HG03342 (cell line): Measurements from ENCODE around the gene HDAC6.
"Not testable (repeated sequence)": the region's sequence is repeated elsewhere in the genome, so short reads cannot be mapped to it uniquely, and the experiment has no call there.

Experiments used
- ATAC-seq: cut with Tn5 transposase; IDR thresholded peaks from one replicate; pipeline ENCODE4 v1.9.1; 2021; ENCODE audit warnings: mild to moderate bottlenecking, moderate library complexity; ENCODE audit not compliant: unreplicated experiment

Gene HDAC6

DNA sequence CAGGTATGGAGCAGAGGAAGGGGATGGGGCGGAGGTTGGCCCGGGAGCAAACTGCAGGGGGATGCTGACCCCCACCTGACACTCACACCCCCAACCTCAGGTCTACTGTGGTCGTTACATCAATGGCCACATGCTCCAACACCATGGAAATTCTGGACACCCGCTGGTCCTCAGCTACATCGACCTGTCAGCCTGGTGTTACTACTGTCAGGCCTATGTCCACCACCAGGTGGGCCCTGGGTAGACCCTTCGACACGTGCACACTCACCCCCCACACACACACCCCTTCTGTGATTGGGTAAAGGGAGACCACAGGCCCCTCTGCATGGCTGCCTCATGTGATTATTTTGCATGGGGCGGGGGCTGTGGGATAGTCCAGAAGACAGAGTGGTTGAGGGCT is 22.2 kb downstream of the HDAC6 start:
- ATAC-seq: no peak

DNA sequence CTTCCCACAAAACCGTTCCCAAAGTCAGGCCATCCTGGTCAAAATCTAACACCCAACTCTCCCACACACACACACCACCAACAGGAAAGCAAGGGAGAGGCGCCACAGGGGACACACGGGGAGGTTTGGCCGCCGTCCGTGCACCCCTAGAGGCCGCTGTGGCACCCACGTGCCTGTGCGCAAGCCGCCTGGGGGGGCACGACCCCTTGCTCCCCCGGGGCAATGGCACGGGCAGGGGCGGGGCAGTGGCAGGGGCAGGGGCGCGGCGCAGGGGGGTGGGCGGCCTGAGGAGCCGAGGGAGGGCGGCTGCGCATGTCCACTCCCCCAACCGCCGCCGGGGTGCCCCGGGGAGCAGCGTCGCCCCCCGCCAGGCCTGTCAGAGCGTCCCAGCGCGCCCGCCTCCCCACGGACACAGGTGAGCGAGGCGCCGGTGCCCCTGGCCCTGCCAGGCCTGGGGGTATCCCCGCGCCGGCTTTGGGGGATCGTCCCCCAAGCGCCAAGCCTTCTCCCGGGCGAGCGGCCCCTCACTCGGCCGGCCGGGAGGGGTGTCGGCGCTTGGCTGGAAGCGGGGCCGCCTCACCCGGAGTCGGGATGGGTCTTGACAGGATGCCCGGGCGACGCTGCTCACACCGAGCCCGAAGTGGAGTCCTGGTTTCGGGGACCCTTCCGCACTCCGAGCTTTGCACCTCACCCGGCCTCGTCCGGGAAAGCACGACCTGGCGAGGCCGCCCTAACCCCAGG is 24.4 kb downstream of the HDAC6 start, which contains the start of gene ERAS:
Gene ERAS, plus strand, starts transcription at position 379 of the 741 bp plus-strand sequence. CDS start 2,611 bp downstream, outside the sequence.
- no peak for ATAC-seq

DNA sequence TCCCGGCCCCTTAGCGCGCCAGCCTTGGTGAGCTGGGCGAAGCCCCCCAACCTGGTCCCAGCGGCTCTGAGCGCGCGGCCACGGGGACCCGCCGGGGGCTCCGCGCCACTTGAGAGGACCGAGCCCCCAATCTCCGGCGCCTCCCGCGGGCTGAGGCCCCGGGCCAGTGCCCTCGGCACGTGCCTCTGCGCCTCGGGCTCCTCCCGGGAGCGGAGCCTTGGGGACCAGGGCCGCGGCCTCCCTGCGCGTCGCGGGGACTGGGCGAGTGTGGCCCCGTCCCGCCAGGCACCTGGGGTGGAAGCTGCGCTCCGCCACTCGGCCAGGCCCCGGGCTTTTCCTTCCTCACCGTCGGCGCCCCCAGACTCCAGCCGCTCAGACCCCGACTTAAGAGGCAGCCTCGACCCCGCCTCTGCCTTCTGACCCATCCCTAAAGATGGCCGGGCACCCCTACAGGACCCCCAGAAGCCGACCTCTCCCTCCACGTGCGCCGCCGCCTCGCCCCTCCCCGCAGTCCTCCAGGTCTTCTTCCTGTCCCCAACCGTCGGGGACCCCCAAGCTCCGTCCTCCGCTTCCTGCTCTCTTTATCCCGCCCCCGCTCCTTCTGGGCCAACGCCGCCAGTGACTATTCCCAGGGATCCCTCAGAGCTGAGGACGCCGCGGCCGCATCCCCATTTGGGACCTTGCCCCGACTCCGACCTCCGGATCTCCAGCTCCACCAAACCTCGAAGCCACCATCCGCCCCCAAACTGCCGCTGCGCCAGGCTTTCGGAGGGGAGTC is 25.2 kb downstream of the HDAC6 start:
- ATAC-seq: no peak

DNA sequence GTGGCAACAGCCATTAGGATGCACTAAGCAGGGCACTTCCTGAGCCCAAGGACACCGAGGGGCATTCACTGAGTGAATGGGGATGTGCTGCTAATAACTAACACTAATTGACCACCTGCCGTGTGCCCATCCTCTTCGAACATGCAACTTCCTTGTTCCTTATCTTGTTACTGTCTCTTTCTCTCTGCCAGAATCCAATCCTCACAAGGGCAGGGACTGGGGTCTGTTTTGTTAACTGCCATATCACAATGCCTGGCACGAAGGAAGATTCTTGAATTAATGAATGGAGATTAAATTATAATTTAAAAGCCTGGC is 25.7 kb downstream of the HDAC6 start:
- no peak for ATAC-seq

DNA sequence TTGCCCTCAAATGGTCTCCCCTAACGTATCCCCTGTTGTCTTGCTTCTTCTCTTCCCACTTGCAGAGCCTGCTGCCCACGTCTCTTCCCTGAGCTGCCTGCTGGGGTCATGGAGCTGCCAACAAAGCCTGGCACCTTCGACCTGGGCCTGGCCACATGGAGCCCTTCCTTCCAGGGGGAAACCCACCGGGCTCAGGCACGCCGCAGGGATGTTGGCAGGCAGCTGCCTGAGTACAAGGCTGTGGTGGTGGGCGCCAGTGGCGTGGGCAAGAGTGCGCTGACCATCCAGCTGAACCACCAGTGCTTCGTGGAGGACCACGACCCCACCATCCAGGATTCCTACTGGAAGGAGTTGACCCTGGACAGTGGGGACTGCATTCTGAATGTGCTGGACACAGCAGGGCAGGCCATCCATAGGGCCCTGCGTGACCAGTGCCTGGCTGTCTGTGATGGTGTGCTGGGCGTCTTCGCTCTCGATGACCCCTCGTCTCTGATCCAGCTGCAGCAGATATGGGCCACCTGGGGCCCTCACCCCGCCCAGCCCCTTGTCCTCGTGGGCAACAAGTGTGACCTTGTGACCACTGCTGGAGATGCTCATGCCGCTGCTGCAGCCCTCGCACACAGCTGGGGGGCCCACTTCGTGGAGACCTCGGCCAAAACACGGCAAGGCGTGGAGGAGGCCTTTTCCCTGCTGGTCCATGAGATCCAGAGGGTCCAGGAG is 27.3 kb downstream of the HDAC6 start:
- ATAC-seq: no peak

- ATAC-seq: no peak
These were observed 29.5 kb downstream of the HDAC6 start for GRCh38 chrX:48831136-48831908.

DNA sequence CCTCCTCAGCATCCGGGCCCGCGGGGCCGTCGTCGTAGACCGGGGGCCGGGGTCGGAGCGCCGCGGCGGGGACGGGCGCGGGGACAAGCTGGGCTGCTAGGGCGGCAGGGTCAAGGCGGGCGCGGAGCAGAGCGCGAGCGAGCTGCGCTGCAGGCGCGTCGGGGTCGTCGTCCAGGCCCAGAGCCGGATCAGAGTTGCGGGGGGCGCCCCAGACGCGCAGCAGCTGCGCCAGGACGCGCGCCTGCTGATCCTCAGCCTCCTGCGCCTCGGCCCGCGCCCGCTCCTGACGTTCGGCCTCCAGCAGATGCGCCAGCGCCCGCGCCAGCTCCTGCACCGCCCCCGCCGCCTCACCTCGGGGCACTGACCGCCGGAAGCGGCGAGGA is 30.0 kb downstream of the HDAC6 start:
- ATAC-seq: no peak

DNA sequence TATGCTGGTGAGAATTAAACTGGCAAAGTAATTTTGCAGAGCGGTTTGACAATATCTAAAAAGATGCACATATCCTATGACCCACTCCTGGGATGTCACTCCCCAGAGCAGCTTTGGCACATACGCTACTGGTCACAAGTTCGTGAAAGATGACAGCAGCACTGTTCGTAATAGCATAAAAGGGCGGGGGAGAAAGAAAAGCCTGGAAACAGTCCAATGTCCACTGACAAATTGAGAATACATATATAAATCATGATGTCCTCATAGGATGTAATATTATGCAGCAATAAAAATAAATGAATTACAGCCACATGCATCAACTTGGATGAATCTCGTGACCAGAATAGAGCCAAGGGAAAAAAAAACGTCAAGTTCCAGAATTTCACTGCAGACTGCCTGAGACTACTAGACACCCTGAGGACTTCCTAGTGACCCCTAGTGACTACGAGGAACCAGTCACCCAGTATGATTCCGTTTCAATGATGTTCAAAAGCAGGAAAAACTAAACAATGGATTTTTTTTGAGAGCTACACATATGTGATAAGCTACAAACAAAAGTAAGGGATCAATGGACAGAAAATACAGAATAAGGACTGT is 31.8 kb downstream of the HDAC6 start:
- no peak for ATAC-seq

GRCh38 chrX:48834383-48834709 is 32.5 kb downstream of the HDAC6 start:
- ATAC-seq: no peak

DNA sequence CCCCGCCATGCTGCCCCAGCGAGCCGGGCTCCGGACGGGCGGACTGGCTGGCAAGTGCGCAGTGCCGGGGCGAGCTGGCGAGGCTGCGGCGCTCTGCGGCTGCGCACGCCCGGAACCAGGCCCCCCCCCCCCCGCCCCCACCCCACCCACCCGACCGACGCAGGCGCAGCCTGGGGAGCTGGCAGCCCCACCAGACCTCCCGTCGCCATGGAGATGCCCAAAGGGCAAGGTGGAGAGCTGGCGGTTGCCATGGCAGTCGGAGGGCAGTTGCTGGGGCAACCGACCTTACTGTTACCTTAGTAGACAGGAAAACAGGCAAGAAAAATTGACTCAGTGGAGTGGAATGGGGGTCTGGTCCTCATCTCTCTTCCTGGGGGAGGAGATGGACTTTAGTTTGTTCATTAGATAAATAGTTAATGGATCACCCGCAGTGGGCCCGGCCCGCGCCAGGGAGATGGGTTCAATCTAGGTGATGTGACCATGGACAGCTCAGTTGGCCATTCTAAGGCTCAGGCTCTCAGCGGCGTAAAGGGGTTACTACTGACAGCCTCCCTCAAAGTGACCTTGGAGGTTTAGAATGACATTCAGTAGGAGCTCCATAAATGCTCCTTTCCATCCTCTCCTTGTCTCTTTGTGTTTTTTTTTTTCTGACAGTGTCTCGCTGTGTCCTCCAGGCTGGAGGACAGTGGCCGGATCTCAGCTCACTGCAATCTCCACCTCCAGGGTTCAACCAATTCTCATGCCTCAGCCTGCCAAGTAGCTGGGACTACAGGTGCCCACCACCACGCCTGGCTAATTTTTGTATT is 33.9 kb downstream of the HDAC6 start, which contains the start of gene PCSK1N:
Gene PCSK1N, minus strand, starts transcription at position 87 of the 806 bp plus-strand sequence. Its CDS starts 78 bp downstream, at position 9.
- ATAC-seq: no peak

DNA sequence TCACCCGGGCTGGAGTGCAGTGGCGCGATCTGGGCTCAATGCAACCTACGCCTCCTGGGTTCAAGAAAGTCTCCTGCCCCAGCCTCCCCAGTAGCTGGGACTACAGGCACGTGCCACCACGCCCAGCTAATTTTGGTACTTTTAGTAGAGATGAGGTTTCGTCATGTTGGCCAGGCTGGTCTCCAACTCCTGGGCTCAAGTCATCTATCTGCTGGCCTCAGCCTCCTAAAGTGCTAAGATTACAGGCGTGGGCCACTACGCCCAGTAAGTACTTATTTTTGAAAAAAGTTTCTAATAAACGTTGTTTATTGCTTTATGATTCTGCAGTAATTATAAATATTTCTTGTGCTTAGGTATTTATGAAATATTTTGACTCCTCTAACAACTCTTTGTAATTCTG is 37.8 kb downstream of the HDAC6 start:
- no peak for ATAC-seq

GRCh38 chrX:48848847-48849246 is 47.0 kb downstream of the HDAC6 start:
- no peak for ATAC-seq

GRCh38 chrX:48852857-48853256 is 51.0 kb downstream of the HDAC6 start:
- no peak for ATAC-seq

- not testable (repeated sequence) for ATAC-seq
These were observed 51.6 kb downstream of the HDAC6 start for GRCh38 chrX:48853494-48853893.

DNA sequence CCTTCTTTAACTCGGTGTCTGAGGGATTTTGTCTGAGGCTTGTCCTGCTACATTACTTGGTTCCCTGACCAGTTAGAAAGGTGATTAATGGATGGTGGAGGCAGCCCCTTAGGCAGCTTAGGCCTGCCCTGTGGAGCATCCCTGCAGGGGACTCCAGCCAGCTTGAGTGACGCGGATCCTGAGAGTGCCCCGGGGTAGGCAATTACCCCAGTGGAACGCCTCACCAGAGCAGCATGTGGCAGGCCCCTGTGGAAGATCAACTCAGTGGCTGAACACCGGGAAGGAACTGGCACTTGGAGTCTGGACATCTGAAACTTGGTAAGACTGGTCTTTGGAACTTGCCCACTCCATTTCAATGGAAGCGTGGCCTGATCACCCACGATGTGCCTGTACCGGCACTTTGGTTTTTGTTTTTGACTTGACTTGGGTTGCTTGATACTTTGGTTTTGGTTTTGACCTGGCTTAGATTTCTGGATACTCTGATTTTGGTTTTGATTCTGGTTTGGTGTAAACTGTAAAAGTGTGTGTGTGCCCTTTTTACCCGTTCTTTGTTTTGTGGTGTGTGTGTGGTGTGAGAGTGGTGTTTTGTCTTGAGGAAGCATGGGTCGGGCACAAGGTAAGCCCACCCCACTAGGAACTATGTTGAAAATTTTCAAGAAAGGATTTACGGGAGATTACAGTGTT is 52.4 kb downstream of the HDAC6 start:
- ATAC-seq: not testable (repeated sequence)

- no peak for ATAC-seq
These were observed 53.0 kb downstream of the HDAC6 start for GRCh38 chrX:48854898-48855297.

DNA sequence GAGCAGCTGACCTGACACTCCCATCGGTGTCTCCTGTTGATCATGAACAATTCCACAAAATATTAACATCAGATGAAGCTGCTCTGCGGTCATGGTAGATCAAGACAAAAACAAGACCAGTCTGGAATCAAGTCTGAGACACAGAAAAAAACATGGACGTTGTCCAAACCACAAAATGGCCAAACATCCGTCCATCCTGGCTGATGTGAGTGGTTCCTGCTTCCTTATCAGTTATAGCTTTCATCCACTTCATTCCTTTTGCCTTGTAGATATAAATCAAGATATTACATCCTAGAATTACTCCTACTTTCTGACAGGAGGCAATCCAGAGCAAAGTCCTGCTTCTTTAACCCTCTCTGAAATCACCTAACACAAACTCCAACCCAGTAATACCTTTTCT is 62.3 kb downstream of the HDAC6 start:
- ATAC-seq: no peak

- not testable (repeated sequence) for ATAC-seq
These were observed 70.2 kb downstream of the HDAC6 start for GRCh38 chrX:48872017-48872416.
